GM10847 (cell line): ENCODE results near the gene LAPTM4A.

Source experiments
- POLR2A ChIP-seq: IDR thresholded peaks from 2 replicates; pipeline ENCODE4 v1.6.1; 2011; ENCODE audit not compliant: insufficient read length; ENCODE audit errors: extremely low read depth

LAPTM4A gene

GRCh38 chr2:20040489-20041172 lies 10.8 kb downstream of the LAPTM4A start:
- TF ChIP-seq POLR2A: no peak

- no peak for TF ChIP-seq POLR2A
Observed at GRCh38 chr2:20037660-20038059, 13.8 kb downstream of the LAPTM4A start.

GRCh38 chr2:20035955-20036666 lies 15.3 kb downstream of the LAPTM4A start:
- no peak for TF ChIP-seq POLR2A

GRCh38 chr2:20034821-20035220 lies 16.6 kb downstream of the LAPTM4A start:
- TF ChIP-seq POLR2A: no peak

- no peak for TF ChIP-seq POLR2A
Observed at GRCh38 chr2:20034218-20034617, 17.2 kb downstream of the LAPTM4A start.

GRCh38 chr2:20033322-20033721 lies 18.1 kb downstream of the LAPTM4A start:
- TF ChIP-seq POLR2A: no peak

- TF ChIP-seq POLR2A: no peak
Observed at GRCh38 chr2:20030224-20030623, 21.2 kb downstream of the LAPTM4A start.

- TF ChIP-seq POLR2A: no peak
Observed at GRCh38 chr2:20027705-20028434, 23.6 kb downstream of the LAPTM4A start.

GRCh38 chr2:20027260-20027677 lies 24.2 kb downstream of the LAPTM4A start:
- no peak for TF ChIP-seq POLR2A

GRCh38 chr2:20025065-20025786 lies 26.2 kb downstream of the LAPTM4A start:
- TF ChIP-seq POLR2A: no peak

GRCh38 chr2:20023688-20024087 lies 27.7 kb downstream of the LAPTM4A start:
- TF ChIP-seq POLR2A: no peak

- TF ChIP-seq POLR2A: no peak
Observed at GRCh38 chr2:20021405-20022009, 29.9 kb downstream of the LAPTM4A start.

- TF ChIP-seq POLR2A: no peak
Observed at GRCh38 chr2:20019747-20020146, 31.7 kb downstream of the LAPTM4A start.

- TF ChIP-seq POLR2A: no peak
Observed at GRCh38 chr2:20018601-20019152, 32.8 kb downstream of the LAPTM4A start.

GRCh38 chr2:20016346-20016745 lies 35.1 kb downstream of the LAPTM4A start:
- TF ChIP-seq POLR2A: no peak
